Measurements from ENCODE around the gene ERF.

- TF ChIP-seq CTCF (IDR thresholded peaks at IDR 0.05) (no peak), POLR2A (IDR thresholded peaks at IDR 0.05) (no peak)
Observed at GRCh38 chr19:42268704-42269477, 14.0 kb upstream of the ERF start, which contains the start of gene CIC.

All from right lobe of liver (tissue), 4 donors.